ENCODE results near the gene SCN8A.
A peak's percentile ranks its signal among the peaks of the same experiment; 100 is the strongest.
"Not testable (repeated sequence)": the region's sequence is repeated elsewhere in the genome, so short reads cannot be mapped to it uniquely, and the experiment has no call there.

Gene SCN8A

GRCh38 chr12:51591016-51591901 is at the start of gene SCN8A:
Gene SCN8A, plus strand, starts transcription at chr12:51591233. Its CDS starts 71,585 bp downstream, at chr12:51662818.
- DNase-seq, result peak; percentile 7 to 61

DNA sequence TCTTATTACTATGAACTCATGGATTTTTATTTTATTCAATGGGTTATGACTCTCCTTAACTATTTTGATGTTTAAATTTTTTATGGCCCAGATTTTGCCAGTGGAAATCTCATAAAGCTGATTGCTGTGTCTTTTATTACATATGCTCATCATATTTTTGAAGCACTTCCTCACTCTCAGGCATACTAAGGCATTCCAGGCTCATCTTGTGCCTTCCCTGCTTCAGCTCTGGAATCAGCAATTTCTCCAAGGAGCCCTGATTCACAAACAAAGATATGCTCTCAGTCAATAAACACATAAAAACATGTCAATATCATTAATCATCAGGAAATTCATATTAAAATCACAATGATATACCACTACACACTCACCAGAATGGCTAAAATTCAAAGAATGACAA is 44.9 kb upstream of the SCN8A start:
- DNase-seq, result no peak

- no peak for DNase-seq
Measured at GRCh38 chr12:51547606-51548005, 43.4 kb upstream of the SCN8A start.

DNA sequence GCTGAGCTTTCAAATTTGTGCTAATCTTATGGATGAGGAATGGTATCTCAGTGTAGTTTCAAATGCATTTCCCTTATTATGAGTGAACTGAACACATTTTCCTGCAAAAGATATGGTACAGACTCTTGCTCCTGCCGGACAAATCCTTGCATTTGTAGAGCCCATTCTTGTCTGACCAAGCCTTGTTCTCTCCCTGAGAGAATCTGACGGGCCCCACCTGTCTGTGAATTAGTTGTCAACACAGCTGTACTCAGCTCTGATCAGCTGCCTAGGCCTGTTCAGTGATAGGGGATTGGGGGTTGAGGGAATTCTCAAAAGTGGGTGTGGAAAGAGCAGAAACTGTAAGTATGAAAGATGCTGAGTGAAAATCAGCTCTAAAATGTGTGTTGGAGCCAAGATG is 42.8 kb upstream of the SCN8A start:
- no peak for DNase-seq

DNA sequence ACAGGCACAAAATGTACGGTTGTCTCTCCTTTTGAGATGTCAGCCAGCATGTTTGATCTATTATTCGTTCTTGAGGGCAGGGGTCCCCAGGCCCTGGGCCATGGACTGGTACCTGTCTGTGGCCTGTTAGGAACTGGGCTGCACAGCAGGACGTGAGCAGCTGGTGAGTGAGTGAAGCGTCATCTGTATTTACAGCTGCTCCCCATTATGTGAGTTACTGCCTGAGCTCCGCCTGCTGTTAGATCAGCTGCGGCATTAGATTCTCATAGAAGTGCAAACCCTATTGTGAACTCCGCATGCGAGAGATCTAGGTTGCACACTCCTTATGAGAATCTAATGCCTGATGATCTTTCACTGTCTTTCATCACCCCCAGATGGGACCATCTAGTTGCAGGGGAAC is 41.4 kb upstream of the SCN8A start:
- no peak for DNase-seq

GRCh38 chr12:51568271-51569032 is 22.6 kb upstream of the SCN8A start:
- DNase-seq, result not testable (repeated sequence)

- no peak for DNase-seq
Measured at GRCh38 chr12:51579321-51579850, 11.6 kb upstream of the SCN8A start.

DNA sequence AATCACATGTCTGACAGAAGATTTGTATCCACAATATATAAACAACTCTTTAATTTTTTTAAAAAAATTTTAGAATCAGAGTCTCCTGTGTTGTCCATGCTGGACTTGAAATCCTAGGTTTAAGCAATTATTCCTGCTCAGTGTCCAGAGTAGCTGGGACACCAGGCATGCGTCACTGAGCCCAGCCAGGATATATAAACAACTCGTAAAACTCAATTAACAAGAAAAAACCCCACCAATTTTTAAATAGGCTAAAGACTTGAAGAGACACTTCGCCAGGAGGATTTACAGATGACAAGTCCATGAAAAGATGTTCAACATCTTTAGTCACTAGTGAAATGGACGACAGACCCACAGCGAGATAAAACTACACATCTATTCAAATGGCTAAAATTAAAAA is 2.0 kb upstream of the SCN8A start:
- no peak for DNase-seq

DNA sequence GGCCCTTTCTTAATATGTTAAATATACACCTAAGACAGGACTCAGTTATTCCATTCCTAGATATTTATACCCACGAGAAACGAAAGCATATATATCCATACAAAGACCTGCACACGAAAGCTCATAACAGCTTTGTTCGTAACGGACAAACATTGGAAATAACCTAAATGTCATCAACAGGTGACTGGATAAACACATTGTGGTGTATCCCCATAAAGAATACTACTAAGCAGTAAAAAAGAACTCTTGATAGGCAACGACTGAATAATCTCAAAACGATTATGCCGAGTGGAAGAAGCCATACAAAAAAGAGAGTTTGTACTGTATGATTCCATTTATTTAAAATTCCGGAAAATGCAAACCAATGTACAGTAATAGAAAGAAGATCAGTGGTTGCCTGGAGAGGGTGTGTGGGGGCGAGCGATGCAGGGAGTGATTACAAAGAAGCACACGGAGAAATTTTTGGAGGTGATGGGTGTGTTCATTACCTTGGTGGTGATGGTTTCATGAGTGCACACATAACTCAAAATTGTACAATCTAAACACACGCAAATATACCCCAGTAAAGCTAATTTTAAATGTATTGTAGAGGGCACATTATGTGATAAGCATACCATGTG is 1.4 kb upstream of the SCN8A start:
- no peak for DNase-seq

DNA sequence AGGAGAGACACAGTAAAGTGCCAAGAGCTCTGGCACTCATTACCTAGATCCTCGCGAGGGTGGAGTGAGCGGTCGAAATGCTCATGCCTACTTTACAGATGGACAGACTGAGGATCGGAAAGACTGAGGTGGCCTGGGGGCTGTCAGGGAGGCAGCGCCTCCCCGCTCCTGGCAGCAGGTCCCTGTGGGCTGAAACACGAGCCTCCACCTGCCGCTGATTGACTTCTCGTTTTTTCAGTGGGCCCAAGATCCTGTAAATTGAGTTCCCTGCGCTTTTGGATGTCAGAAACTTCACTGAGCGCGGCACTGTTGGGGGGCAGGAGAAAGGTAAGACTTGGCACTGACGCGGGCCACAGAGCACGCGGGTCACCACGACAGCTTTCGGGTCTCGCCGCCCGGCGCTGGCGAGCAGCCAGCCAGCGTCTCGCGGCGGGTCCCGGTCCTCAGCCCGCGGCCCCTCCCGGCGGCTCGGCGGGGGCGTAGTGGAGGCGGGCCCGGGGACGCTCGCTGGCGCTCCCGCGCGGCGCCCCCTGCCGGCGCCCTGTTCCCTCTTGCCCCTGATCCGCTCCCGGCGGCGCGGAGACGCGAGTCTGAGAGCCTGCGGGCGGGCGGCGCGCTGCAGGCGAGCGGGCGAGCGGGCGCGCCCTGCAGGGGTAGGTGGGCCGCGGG is 552 bp upstream of the SCN8A start:
- DNase-seq, result peak; percentile 65 to 82

GRCh38 chr12:51592034-51592705 is 1.1 kb downstream of the SCN8A start:
- DNase-seq, result no peak

GRCh38 chr12:51593021-51593420 is 2.0 kb downstream of the SCN8A start:
- DNase-seq, result no peak

DNA sequence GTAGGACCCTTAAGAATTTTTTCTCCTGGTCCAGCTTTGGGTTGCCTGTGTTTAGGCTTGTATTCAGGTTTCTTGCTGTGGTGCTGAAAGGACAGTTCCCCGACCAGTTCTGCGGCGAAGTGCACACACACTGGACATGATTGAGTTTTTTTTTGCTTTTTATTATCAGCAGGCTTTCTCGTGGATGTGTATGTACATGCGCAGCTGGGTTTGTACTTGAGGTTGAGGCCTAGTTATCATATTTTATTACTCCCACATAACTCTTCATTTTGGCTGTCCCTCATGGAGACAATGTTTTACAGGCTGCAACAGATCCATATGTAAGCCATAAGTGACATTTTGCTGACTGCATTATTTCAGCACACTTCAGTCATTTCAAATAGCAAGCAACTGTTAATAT is 2.5 kb downstream of the SCN8A start:
- DNase-seq, result peak in 1 of 2 donors; percentile 28

DNA sequence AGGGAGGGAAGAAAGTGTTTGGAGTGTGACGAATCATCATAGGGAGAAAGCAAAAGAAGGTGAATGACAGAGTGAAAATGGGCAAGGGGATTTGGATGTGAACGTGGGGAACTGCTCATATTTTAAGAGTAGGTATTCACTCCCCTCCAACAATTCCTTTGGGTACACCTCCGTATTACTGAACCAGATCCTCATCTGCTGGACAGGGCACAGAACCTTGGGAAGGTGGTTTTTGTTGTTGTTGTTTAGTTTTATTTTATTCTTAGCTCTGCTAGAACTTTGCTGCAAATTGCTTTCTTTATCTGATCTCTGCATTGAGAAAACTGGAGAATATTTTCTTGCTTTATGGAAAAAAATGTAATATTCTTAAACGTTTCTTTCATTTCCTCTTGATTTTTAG is 7.1 kb downstream of the SCN8A start:
- no peak for DNase-seq

DNA sequence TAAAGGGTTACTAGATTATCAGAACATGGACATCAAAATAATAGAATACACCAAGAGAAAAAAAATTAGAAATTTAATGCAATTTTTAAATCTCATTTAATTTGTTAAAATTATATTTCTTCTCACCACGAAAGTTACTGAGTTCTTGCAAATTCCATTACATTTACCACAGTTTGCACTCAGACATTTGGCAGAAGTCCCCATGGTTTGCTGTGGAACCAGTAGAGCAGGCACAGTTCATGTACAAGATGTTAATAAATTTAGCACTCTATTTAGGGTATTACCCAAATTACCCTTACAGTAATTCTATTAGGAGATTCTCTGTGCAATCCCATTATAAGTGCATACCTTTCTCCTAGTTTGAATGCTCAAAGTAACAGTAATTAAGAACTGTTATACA is 9.7 kb downstream of the SCN8A start:
- DNase-seq, result no peak

DNA sequence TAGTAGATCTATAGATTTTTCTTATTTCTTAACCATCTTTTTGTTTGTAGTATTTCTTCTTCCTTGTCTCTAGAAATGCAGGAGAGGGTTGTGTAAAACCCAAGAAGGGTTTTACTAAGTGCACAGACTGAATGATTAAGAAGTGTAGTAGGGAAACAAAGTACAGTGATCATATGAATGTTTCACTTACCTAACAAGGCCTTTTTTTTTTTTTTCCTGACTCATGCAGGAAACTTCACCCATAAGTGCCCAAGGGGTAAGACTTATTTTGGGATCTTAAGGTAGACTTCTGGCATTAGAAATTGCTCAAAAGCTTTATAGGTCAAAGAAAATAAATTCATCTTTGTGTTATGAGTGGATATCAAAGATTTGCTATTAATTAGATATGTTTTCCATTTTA is 10.2 kb downstream of the SCN8A start:
- no peak for DNase-seq

DNA sequence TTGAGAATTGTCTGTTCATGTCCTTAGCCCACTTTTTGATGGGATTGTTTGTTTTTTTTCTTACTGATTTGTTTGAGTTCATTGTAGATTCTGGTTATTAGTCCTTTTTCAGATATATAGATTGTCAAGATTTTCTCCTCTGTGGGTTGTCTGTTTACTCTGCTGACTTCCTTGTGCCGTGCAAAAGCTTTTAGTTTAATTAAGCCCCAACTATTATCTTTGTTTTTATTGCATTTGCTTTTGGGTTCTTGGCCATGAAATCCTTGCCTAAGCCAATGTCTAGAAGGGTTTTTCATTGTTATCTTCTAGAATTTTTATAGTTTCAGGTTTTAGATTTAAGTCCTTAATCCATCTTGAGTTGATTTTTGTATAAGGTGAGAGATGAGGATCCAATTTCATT is 14.9 kb downstream of the SCN8A start:
- not testable (repeated sequence) for DNase-seq

- DNase-seq, result not testable (repeated sequence)
Measured at GRCh38 chr12:51607197-51607596, 16.2 kb downstream of the SCN8A start.

GRCh38 chr12:51620448-51620847 is 29.4 kb downstream of the SCN8A start:
- no peak for DNase-seq

- no peak for DNase-seq
Measured at GRCh38 chr12:51621156-51621922, 30.3 kb downstream of the SCN8A start.

GRCh38 chr12:51622564-51622963 is 31.5 kb downstream of the SCN8A start:
- DNase-seq, result no peak

All from CD4-positive, alpha-beta T cell treated with Interferon alpha-2 for 1 hour (primary cell).